ENCODE results near the gene DOCK6. TPM values are rescaled to one million over a fixed set of nuclear protein-coding genes. Genes with fewer than 3 reads are reported as not detected.

DOCK6 gene
- total and polyA plus RNA-seq, 8 donors = 65.6 to 111 (median 79.1) TPM

DNA sequence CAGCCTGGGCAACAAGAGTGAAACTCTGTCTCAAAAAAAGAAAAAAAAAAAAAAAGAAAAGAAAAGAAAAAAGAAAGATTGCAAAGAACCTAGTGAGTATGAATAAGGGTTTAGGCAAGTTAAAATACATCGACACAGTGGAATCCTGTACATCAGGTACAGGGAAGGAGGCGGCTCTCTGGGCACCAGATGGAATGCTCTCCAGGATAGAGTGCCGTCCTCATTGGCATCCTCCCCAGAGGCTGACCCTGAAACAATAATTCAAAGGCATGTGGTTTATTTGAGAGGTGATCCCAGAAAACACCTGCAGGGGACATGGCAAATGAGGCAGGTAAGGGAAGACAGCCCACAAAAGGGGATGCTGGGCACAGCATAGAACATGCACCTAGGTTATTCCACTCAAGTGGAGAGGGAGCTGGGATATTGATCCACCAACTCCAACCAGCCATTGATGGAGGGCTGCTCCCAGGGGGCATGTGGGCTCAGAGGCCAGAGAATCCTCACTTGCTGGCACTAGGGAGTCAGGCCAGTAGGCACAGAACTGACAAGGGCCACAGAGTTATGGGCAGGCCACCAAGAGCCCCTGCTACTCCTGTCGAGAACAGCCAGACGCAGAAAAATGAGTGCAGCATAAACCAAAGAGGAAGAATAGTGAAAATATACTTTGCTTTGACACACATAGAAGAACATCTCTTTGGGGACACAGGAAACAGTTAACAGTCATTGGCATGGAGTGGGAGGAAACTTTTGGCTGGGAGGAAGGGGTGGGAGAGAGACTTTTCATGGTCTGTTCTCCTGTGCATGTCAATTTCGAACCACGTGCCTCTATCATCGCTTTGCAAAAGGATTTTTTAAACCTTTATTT, 37.9 kb upstream of the DOCK6 start:
- Histone ChIP-seq H3K9me3 (no peaks in the 10 kb centered on the region), H3K36me3 (no peaks in the 10 kb centered on the region), H3K4me3 (no peak overlapping the region), H3K27me3 (no peaks in the 10 kb centered on the region), H3K27ac (no peak overlapping the region), H3K4me1 (peaks cover 0 to 22% of the 10 kb centered on the region in 2 donors)
- TF ChIP-seq, protein P1, sequence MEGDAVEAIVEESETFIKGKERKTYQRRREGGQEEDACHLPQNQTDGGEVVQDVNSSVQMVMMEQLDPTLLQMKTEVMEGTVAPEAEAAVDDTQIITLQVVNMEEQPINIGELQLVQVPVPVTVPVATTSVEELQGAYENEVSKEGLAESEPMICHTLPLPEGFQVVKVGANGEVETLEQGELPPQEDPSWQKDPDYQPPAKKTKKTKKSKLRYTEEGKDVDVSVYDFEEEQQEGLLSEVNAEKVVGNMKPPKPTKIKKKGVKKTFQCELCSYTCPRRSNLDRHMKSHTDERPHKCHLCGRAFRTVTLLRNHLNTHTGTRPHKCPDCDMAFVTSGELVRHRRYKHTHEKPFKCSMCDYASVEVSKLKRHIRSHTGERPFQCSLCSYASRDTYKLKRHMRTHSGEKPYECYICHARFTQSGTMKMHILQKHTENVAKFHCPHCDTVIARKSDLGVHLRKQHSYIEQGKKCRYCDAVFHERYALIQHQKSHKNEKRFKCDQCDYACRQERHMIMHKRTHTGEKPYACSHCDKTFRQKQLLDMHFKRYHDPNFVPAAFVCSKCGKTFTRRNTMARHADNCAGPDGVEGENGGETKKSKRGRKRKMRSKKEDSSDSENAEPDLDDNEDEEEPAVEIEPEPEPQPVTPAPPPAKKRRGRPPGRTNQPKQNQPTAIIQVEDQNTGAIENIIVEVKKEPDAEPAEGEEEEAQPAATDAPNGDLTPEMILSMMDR (IDR thresholded peaks at IDR 0.05) = no peak
- ATAC-seq = peak; percentile 26
- intact Hi-C loops (cut with DNase I) = loop anchor here in 1 of 2 donors (10.0 kb wide), 2 partner anchors 145 to 285 kb away; no protein-coding TSS in a partner anchor
- DNase-seq = peak in 1 of 4 donors; percentile 6

DNA sequence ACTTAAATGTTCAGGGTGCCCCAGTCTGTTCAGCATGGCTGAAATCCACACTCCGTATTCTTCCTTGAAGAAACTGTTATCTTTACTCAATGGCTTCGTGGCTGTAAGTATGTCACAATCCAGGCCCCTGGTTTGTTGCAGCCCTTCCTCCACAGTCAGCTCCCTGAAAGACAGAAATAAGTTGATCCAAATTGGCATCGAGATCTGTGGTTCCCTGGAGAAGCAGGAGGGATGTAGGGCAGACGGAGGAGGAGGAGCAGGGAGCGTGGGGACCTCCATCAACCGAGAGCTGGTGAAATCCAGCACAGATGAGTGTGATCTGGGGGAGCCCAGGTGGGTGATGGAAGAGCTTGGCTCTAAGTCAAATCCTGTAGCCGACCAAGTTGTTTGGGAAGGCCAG, 33.9 kb upstream of the DOCK6 start:
- peak overlapping the region in 1 of 2 donors; percentile 73 for H3K27ac ChIP-seq
- no peaks in the 10 kb centered on the region for H3K27me3 ChIP-seq
- H3K4me1 ChIP-seq = peaks cover 0 to 51% of the 10 kb centered on the region in 2 donors
- H3K4me3 ChIP-seq = no peak overlapping the region
- no peaks in the 10 kb centered on the region for H3K36me3 ChIP-seq
- DNase-seq (peak in 2 of 4 donors; percentile 5 to 41), ATAC-seq (no peak)
- intact Hi-C loops (cut with DNase I) = loop anchor here in 1 of 2 donors (10.0 kb wide), 2 partner anchors 149 to 289 kb away; no protein-coding TSS in a partner anchor
- H3K9me3 ChIP-seq = no peaks in the 10 kb centered on the region
- TF ChIP-seq, protein P1 (IDR thresholded peaks at IDR 0.05) = no peak

DNA sequence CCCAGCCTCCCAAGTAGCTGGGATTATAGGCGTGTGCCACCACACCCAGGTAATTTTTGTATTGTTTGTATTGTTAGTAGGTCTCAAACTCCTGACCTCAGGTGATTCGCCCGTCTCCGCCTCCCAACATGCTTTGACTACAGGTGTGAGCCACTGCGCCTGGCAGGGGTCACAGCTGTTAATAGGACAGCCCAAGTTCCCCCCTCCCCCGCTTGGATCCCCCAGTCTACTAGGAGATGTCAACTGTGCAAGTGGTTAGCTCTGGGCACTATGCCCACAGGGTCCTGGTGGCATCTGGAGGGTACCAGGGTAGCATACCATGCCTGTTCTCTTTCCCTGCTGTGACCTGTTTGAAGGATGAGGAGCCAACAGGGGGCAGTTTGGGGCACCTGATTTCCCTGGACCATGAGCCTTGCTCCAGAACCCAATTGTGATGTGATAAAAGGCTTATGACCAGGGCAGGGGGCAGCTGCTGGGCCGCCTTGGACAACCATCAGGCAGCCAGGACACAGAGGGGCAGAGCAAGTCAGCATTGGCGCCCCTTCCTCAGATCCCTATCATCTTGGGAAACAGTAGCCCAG, 33.4 kb upstream of the DOCK6 start, which contains the start of gene TSPAN16:
TSPAN16 (plus strand) TSS at position 496 of the 581 bp plus-strand sequence. CDS start 138 bp downstream, outside the sequence.
- H3K27ac ChIP-seq = peak within 1 kb of the TSS in 1 of 2 donors; percentile 73
- peaks cover 0 to 51% of the 10 kb centered on the region in 2 donors for H3K4me1 ChIP-seq
- ATAC-seq = no peak
- H3K27me3 ChIP-seq = no peaks in the 10 kb centered on the region
- DNase-seq = peak in 1 of 4 donors; percentile 52
- TF ChIP-seq, protein P1 (IDR thresholded peaks at IDR 0.05) = no peak
- intact Hi-C loops (cut with DNase I) = loop anchor here in 1 of 2 donors (10.0 kb wide), 2 partner anchors 149 to 289 kb away; no protein-coding TSS in a partner anchor
- H3K9me3 ChIP-seq = no peaks in the 10 kb centered on the region
- no peaks in the 10 kb centered on the region for H3K36me3 ChIP-seq
- no peak within 1 kb of the TSS for H3K4me3 ChIP-seq

DNA sequence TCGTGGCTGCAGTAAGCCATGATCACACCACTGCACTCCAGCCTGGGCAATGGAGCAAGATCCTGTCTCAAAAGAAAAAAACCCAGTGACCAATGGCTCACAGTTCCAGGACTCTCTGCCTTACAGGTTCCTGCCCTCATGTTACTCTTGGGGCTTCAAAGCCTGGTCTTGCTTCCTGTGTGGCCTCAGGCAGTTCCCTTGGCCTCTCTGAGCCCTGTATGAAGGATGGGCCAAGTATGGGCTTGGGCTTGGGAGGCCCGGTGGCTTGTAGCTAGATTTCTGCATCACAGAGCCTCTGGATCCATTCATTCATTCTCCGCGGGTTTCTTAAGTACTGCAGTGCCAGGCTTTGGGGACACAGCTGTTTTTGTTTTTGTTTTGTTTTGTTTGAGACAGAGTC, 32.9 kb upstream of the DOCK6 start:
- no peaks in the 10 kb centered on the region for H3K9me3 ChIP-seq
- peak in 1 of 4 donors; percentile 4 for DNase-seq
- intact Hi-C loops (cut with DNase I) = loop anchor here in 1 of 2 donors (10.0 kb wide), 2 partner anchors 150 to 290 kb away; no protein-coding TSS in a partner anchor
- H3K4me3 ChIP-seq = no peak overlapping the region
- H3K27me3 ChIP-seq = no peaks in the 10 kb centered on the region
- peaks cover 0 to 51% of the 10 kb centered on the region in 2 donors for H3K4me1 ChIP-seq
- TF ChIP-seq, protein P1 (IDR thresholded peaks at IDR 0.05) = no peak
- no peak overlapping the region for H3K27ac ChIP-seq
- H3K36me3 ChIP-seq = no peaks in the 10 kb centered on the region
- ATAC-seq = no peak
